Neural cell (in vitro differentiated cells): ENCODE measurements around the gene AUNIP. TPM values are rescaled to one million over a fixed set of nuclear protein-coding genes. Genes with fewer than 3 reads are reported as not detected.

ENCODE experiments used
- H2AFZ ChIP-seq: fragments of 200-600, 300-800 bp; sonication (generic), shearing (Covaris generic); 2 replicates; pipeline ENCODE4 v1.6.0; 2014; ENCODE audit warnings: low read depth, mild to moderate bottlenecking, antibody characterized with exemption, low read length, moderate library complexity
- H3F3A ChIP-seq: fragments of 200-600 bp; shearing (Covaris generic); 2 replicates; pipeline ENCODE4 v1.6.1; 2016; ENCODE audit warnings: mild to moderate bottlenecking, moderate library complexity, mixed read lengths, antibody characterized with exemption, low read length; ENCODE audit not compliant: insufficient read depth, poor library complexity, severe bottlenecking
- H3K27ac ChIP-seq: fragments of 200-600, 300-800 bp; sonication (generic), shearing (Covaris generic); 2 replicates; pipeline ENCODE4 v1.5.1; 2014; ENCODE audit warnings: mild to moderate bottlenecking, low read length, moderate library complexity
- H3K27me3 ChIP-seq: fragments of 300-800, 200-600 bp; sonication (generic), shearing (Covaris generic); 2 replicates; pipeline ENCODE4 v1.6.0; 2014; ENCODE audit warnings: mild to moderate bottlenecking, low read depth, low read length, moderate library complexity; ENCODE audit not compliant: insufficient read depth
- H3K36me3 ChIP-seq: fragments of 300-800, 200-600 bp; sonication (generic), shearing (Covaris generic); 2 replicates; pipeline ENCODE4 v1.5.1; 2014; ENCODE audit warnings: mild to moderate bottlenecking, antibody characterized with exemption, low read length, moderate library complexity; ENCODE audit not compliant: insufficient read depth
- H3K4me2 ChIP-seq: fragments of 300-800, 200-600 bp; sonication (generic), shearing (Covaris generic); 2 replicates; pipeline ENCODE4 v1.6.0; 2014; ENCODE audit warnings: mild to moderate bottlenecking, low read length
- H3K4me3 ChIP-seq: fragments of 300-800, 200-600 bp; sonication (generic), shearing (Covaris generic); 2 replicates; pipeline ENCODE4 v1.5.1; 2014; ENCODE audit warnings: mild to moderate bottlenecking, low read length, moderate library complexity
- H3K79me2 ChIP-seq: fragments of 200-600 bp; shearing (Covaris generic); replicated peaks from 2 replicates; pipeline ENCODE4 v1.6.0; 2014; ENCODE audit warnings: mild to moderate bottlenecking, low read length, moderate library complexity; ENCODE audit not compliant: insufficient read depth
- H3K9ac ChIP-seq: fragments of 300-800, 200-600 bp; sonication (generic), shearing (Covaris generic); 2 replicates; pipeline ENCODE4 v1.6.1; 2016; ENCODE audit warnings: mild to moderate bottlenecking, low read length, mixed read lengths
- H3K9me2 ChIP-seq: fragments of 200-600 bp; shearing (Covaris generic); 2 replicates; pipeline ENCODE4 v1.6.1; 2016; ENCODE audit warnings: mild to moderate bottlenecking, low read length, mixed read lengths; ENCODE audit not compliant: insufficient read depth
- H3K9me3 ChIP-seq: fragments of 200-600, 300-800 bp; sonication (generic), shearing (Covaris generic); 2 replicates; pipeline ENCODE4 v1.6.1; 2016; ENCODE audit warnings: mild to moderate bottlenecking, mixed run types, low read length, moderate library complexity, mixed read lengths
- H4K20me1 ChIP-seq: fragments of 200-600 bp; shearing (Covaris generic); 2 replicates; pipeline ENCODE4 v1.6.1; 2016; ENCODE audit warnings: mild to moderate bottlenecking, mixed run types; ENCODE audit not compliant: insufficient read depth
- CTCF ChIP-seq: fragments of 450-650 bp; IDR thresholded peaks from 2 replicates; pipeline ENCODE4 v1.5.1; 2014; ENCODE audit warnings: antibody characterized with exemption, mild to moderate bottlenecking, moderate library complexity; ENCODE audit not compliant: poor library complexity, severe bottlenecking
- EP300 ChIP-seq: fragments of 450-650 bp; conservative IDR thresholded peaks from 2 replicates; pipeline ENCODE4 v1.6.1; 2014; ENCODE audit warnings: antibody characterized with exemption, mild to moderate bottlenecking, moderate library complexity; ENCODE audit not compliant: poor library complexity, severe bottlenecking
- EZH2 ChIP-seq: fragments of 200-600, 300-800 bp; shearing (Covaris generic), sonication (generic); IDR thresholded peaks from 2 replicates; pipeline ENCODE4 v1.6.1; 2014; ENCODE audit warnings: antibody characterized with exemption, low read length, borderline replicate concordance, mild to moderate bottlenecking; ENCODE audit not compliant: insufficient read depth, poor library complexity, severe bottlenecking
- MXI1 ChIP-seq: fragments of 450-650 bp; conservative IDR thresholded peaks from 2 replicates; pipeline ENCODE4 v1.6.1; 2014; ENCODE audit warnings: antibody characterized with exemption, mild to moderate bottlenecking; ENCODE audit not compliant: poor library complexity, severe bottlenecking
- POLR2AphosphoS5 ChIP-seq: IDR thresholded peaks from 2 replicates; pipeline ENCODE4 v1.6.1; 2012
- SMC3 ChIP-seq: fragments of 450-650 bp; conservative IDR thresholded peaks from 2 replicates; pipeline ENCODE4 v1.6.1; 2014; ENCODE audit warnings: antibody characterized with exemption, mild to moderate bottlenecking, moderate library complexity; ENCODE audit not compliant: poor library complexity
- TAF1 ChIP-seq: IDR thresholded peaks from 2 replicates; pipeline ENCODE4 v1.6.1; 2012; ENCODE audit warnings: low read depth
- polyA plus RNA-seq: library from polyadenylated mRNA; depleted of rRNA; stranded (reverse); fragments of >200 nt; gene quantifications from 2 replicates; pipeline ENCODE4 v1.2.3, GENCODE V29; 2014
- TF ChIP-seq, protein P1 (sequence below): IDR thresholded peaks from 2 replicates; pipeline ENCODE4 v1.6.1; 2012; ENCODE audit warnings: borderline replicate concordance

Gene AUNIP
- polyA plus RNA-seq, 1 donor from 2014 or later: 0.48 TPM

DNA sequence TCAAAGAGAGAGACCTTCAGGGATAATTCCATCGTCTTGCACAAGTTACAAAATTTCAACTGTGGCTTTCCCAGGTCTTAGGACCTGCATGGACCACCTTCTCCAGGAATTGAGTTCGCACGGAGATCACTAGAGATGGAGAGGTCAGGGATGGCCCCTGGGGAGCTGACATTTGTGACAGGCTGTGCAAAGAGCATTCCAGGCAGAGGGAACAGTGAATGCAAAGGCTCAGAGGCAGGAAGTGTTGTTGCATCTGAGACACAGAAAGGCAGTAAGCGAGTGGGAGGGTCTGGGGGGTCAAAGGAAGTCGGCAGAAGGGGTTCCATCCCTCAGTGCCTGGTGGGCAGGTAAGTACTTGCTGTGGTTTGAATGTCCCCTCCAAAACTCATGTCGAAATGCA lies 68.8 kb downstream of the AUNIP start:
- no peak overlapping the region for H2AFZ ChIP-seq
- H3K36me3 ChIP-seq: no peaks in the 10 kb centered on the region
- H4K20me1 ChIP-seq: no peaks in the 10 kb centered on the region
- H3K9ac ChIP-seq: no peak overlapping the region
- no peak overlapping the region for H3K4me2 ChIP-seq
- no peaks in the 10 kb centered on the region for H3K79me2 ChIP-seq
- H3K27ac ChIP-seq: no peak overlapping the region
- H3K4me3 ChIP-seq: no peak overlapping the region
- no peaks in the 10 kb centered on the region for H3K9me2 ChIP-seq
- no peaks in the 10 kb centered on the region for H3K9me3 ChIP-seq
- no peaks in the 10 kb centered on the region for H3F3A ChIP-seq
- no peaks in the 10 kb centered on the region for H3K27me3 ChIP-seq
- TF ChIP-seq TAF1: no peak
- TF ChIP-seq CTCF: no peak

DNA sequence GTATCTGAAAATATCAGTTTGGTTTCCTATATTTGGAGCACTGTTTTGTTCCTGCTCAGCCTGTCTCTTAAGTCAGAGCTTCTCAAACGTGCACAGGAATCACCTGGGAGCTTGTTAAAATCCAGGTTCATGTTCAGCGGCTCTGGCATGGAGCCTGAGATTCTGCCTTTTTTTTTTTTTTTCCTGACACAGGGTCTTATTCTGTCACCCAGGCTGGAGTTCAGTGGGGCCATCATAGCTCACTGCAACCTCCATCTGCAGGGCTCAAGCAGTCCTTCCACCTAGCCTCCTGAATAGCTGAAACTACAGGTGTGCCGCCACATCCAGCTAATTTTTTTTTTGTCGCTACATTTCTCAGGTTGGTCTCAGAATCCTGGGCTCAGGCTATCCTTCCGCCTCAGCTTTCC lies 71.5 kb downstream of the AUNIP start:
- Histone ChIP-seq H3K79me2 (no peaks in the 10 kb centered on the region), H3F3A (no peaks in the 10 kb centered on the region), H4K20me1 (no peaks in the 10 kb centered on the region), H3K4me3 (no peak overlapping the region), H3K9ac (no peak overlapping the region), H3K4me2 (no peak overlapping the region), H3K27me3 (no peaks in the 10 kb centered on the region), H3K9me2 (no peaks in the 10 kb centered on the region), H3K9me3 (no peaks in the 10 kb centered on the region), H3K27ac (no peak overlapping the region), H3K36me3 (no peaks in the 10 kb centered on the region), H2AFZ (no peak overlapping the region)
- TF ChIP-seq EZH2 (no peak), SMC3 (no peak), MXI1 (no peak), EP300 (no peak), POLR2AphosphoS5 (no peak)
- TF ChIP-seq, protein P1, sequence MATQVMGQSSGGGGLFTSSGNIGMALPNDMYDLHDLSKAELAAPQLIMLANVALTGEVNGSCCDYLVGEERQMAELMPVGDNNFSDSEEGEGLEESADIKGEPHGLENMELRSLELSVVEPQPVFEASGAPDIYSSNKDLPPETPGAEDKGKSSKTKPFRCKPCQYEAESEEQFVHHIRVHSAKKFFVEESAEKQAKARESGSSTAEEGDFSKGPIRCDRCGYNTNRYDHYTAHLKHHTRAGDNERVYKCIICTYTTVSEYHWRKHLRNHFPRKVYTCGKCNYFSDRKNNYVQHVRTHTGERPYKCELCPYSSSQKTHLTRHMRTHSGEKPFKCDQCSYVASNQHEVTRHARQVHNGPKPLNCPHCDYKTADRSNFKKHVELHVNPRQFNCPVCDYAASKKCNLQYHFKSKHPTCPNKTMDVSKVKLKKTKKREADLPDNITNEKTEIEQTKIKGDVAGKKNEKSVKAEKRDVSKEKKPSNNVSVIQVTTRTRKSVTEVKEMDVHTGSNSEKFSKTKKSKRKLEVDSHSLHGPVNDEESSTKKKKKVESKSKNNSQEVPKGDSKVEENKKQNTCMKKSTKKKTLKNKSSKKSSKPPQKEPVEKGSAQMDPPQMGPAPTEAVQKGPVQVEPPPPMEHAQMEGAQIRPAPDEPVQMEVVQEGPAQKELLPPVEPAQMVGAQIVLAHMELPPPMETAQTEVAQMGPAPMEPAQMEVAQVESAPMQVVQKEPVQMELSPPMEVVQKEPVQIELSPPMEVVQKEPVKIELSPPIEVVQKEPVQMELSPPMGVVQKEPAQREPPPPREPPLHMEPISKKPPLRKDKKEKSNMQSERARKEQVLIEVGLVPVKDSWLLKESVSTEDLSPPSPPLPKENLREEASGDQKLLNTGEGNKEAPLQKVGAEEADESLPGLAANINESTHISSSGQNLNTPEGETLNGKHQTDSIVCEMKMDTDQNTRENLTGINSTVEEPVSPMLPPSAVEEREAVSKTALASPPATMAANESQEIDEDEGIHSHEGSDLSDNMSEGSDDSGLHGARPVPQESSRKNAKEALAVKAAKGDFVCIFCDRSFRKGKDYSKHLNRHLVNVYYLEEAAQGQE: no peak
